ENCODE data around the gene BRDT. TPM values are rescaled to one million over a fixed set of nuclear protein-coding genes. Genes with fewer than 3 reads are reported as not detected.

BRDT gene
- polyA plus RNA-seq, 1 donor (not counting 4 experiments of a cell fraction or from before 2014, with no cell fraction given): not detected

GRCh38 chr1:91944087-91944486 is 5.1 kb upstream of the BRDT start:
- Histone ChIP-seq H2AFZ (ENCODE audit: control insufficient read depth, low read length) (no peak overlapping the region), H4K20me1 (ENCODE audit: control insufficient read depth, extremely low read depth, insufficient read depth, low read length) (no peaks in the 10 kb centered on the region), H3K4me3 (ENCODE audit: control insufficient read depth in 2 of 3, extremely low read depth in 1 of 3, insufficient read depth in 2 of 3, low read depth in 1 of 3, low read length in 3 of 3) (no peak overlapping the region), H3K9ac (ENCODE audit: control insufficient read depth, extremely low read depth, insufficient read depth, low read length) (no peak overlapping the region), H3K79me2 (ENCODE audit: control insufficient read depth, insufficient read depth, low read length) (no peaks in the 10 kb centered on the region), H3K36me3 (ENCODE audit: control insufficient read depth in 2 of 2, extremely low read depth in 1 of 2, insufficient read depth in 2 of 2, low read length in 2 of 2) (no peaks in the 10 kb centered on the region), H3K4me1 (ENCODE audit: control insufficient read depth, extremely low read depth, insufficient read depth, low read length) (no peaks in the 10 kb centered on the region), H3K9me3 (ENCODE audit: control insufficient read depth, low read depth, low read length) (no peaks in the 10 kb centered on the region), H3K4me2 (ENCODE audit: control insufficient read depth, extremely low read depth, insufficient read depth, low read depth, low read length) (no peak overlapping the region), H3K27ac (ENCODE audit: control insufficient read depth, insufficient read depth, low read length) (no peak overlapping the region), H3K9me1 (ENCODE audit: control insufficient read depth, extremely low read depth, insufficient read depth, low read length) (no peaks in the 10 kb centered on the region), H3K27me3 (ENCODE audit: control insufficient read depth, extremely low read depth, insufficient read depth, low read length) (no peaks in the 10 kb centered on the region)
- dilution Hi-C loops (cut with MboI; ENCODE audit: extremely low pct_ligation_motif_present, low sequenced_read_pairs): no loop called here
- FAIRE-seq (no peak), DNase-seq (ENCODE audit: low read depth, low spot score) (no peak)
- no peak for TF ChIP-seq CTCF (optimal IDR thresholded peaks at IDR 0.05 in 1 of 3, IDR thresholded peaks at IDR 0.05 in 1 of 3, conservative IDR thresholded peaks at IDR 0.05 in 1 of 3; ENCODE audit: extremely low read depth in 1 of 3, insufficient read depth in 2 of 3, low read length in 3 of 3)
- no peak for TF ChIP-seq EZH2 (IDR thresholded peaks at IDR 0.05; ENCODE audit: low read length)

GRCh38 chr1:91948097-91948496 is 1.1 kb upstream of the BRDT start:
- no peak overlapping the region for H3K4me3 ChIP-seq (ENCODE audit: control insufficient read depth in 2 of 3, extremely low read depth in 1 of 3, insufficient read depth in 2 of 3, low read depth in 1 of 3, low read length in 3 of 3)
- H3K36me3 ChIP-seq (ENCODE audit: control insufficient read depth in 2 of 2, extremely low read depth in 1 of 2, insufficient read depth in 2 of 2, low read length in 2 of 2): no peaks in the 10 kb centered on the region
- H3K27me3 ChIP-seq (ENCODE audit: control insufficient read depth, extremely low read depth, insufficient read depth, low read length): no peaks in the 10 kb centered on the region
- no peak overlapping the region for H3K4me2 ChIP-seq (ENCODE audit: control insufficient read depth, extremely low read depth, insufficient read depth, low read depth, low read length)
- H4K20me1 ChIP-seq (ENCODE audit: control insufficient read depth, extremely low read depth, insufficient read depth, low read length): no peaks in the 10 kb centered on the region
- no peak for DNase-seq (ENCODE audit: low read depth, low spot score)
- H3K4me1 ChIP-seq (ENCODE audit: control insufficient read depth, extremely low read depth, insufficient read depth, low read length): no peaks in the 10 kb centered on the region
- H3K9me3 ChIP-seq (ENCODE audit: control insufficient read depth, low read depth, low read length): no peaks in the 10 kb centered on the region
- H3K27ac ChIP-seq (ENCODE audit: control insufficient read depth, insufficient read depth, low read length): no peak overlapping the region
- FAIRE-seq: no peak
- dilution Hi-C loops (cut with MboI; ENCODE audit: extremely low pct_ligation_motif_present, low sequenced_read_pairs): no loop called here
- no peaks in the 10 kb centered on the region for H3K79me2 ChIP-seq (ENCODE audit: control insufficient read depth, insufficient read depth, low read length)
- no peak overlapping the region for H3K9ac ChIP-seq (ENCODE audit: control insufficient read depth, extremely low read depth, insufficient read depth, low read length)
- no peak overlapping the region for H2AFZ ChIP-seq (ENCODE audit: control insufficient read depth, low read length)
- H3K9me1 ChIP-seq (ENCODE audit: control insufficient read depth, extremely low read depth, insufficient read depth, low read length): no peaks in the 10 kb centered on the region
- no peak for TF ChIP-seq EZH2 (IDR thresholded peaks at IDR 0.05; ENCODE audit: low read length)
- TF ChIP-seq CTCF (optimal IDR thresholded peaks at IDR 0.05 in 1 of 3, IDR thresholded peaks at IDR 0.05 in 1 of 3, conservative IDR thresholded peaks at IDR 0.05 in 1 of 3; ENCODE audit: extremely low read depth in 1 of 3, insufficient read depth in 2 of 3, low read length in 3 of 3): no peak

All from keratinocyte (primary cell).